ENCODE data around the gene LAMC1. TPM values are rescaled to one million over a fixed set of nuclear protein-coding genes. Genes with fewer than 3 reads are reported as not detected.

Gene LAMC1
- total and polyA plus RNA-seq, 2 experiments from 2014 or later = 18.4 to 116 TPM

DNA sequence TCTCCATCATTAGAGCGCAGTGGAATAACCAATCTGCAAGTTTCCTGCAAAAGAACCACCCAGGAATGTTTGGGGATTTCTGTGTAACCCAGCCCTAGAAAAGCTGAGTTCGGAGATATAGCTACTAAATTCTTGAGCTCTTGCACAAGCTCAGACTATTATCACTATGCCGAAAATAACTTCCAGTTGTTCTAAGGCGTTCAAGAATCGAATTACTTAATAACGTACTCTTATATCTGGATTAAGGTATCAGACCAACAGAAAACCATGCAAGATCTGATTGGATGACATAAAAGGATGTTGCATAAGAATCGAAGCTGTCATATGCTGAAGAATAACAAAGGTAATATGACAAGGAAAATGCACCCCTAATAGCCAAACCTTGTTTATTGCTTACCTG is 155.3 kb downstream of the LAMC1 start:
- no peak overlapping the region for H3K4me3 ChIP-seq
- Mint-ChIP-seq H3K27ac (no peak overlapping the region), H3K9me3 (no peaks in the 10 kb centered on the region), H3K36me3 (ENCODE audit: low read depth) (no peaks in the 10 kb centered on the region), H3K4me3 (no peak overlapping the region), H3K4me1 (peaks cover 20% of the 10 kb centered on the region; the same call in 2 of the 3 replicates), H3K27me3 (ENCODE audit: insufficient read depth, low read depth, poor library complexity) (peaks cover 8% of the 10 kb centered on the region)
- ATAC-seq (no peak), DNase-seq (ENCODE audit: low spot score) (no peak)
- H3K27me3 ChIP-seq (ENCODE audit: insufficient read depth) = no peaks in the 10 kb centered on the region
- H3F3A ChIP-seq (replicated peaks; ENCODE audit: low read depth) = no peaks in the 10 kb centered on the region
- TF ChIP-seq, protein P1, sequence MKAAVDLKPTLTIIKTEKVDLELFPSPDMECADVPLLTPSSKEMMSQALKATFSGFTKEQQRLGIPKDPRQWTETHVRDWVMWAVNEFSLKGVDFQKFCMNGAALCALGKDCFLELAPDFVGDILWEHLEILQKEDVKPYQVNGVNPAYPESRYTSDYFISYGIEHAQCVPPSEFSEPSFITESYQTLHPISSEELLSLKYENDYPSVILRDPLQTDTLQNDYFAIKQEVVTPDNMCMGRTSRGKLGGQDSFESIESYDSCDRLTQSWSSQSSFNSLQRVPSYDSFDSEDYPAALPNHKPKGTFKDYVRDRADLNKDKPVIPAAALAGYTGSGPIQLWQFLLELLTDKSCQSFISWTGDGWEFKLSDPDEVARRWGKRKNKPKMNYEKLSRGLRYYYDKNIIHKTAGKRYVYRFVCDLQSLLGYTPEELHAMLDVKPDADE (IDR thresholded peaks at IDR 0.05) = no peak
- no peak for TF ChIP-seq NANOG (IDR thresholded peaks at IDR 0.05; ENCODE audit: borderline replicate concordance)
- TF ChIP-seq, protein P2, sequence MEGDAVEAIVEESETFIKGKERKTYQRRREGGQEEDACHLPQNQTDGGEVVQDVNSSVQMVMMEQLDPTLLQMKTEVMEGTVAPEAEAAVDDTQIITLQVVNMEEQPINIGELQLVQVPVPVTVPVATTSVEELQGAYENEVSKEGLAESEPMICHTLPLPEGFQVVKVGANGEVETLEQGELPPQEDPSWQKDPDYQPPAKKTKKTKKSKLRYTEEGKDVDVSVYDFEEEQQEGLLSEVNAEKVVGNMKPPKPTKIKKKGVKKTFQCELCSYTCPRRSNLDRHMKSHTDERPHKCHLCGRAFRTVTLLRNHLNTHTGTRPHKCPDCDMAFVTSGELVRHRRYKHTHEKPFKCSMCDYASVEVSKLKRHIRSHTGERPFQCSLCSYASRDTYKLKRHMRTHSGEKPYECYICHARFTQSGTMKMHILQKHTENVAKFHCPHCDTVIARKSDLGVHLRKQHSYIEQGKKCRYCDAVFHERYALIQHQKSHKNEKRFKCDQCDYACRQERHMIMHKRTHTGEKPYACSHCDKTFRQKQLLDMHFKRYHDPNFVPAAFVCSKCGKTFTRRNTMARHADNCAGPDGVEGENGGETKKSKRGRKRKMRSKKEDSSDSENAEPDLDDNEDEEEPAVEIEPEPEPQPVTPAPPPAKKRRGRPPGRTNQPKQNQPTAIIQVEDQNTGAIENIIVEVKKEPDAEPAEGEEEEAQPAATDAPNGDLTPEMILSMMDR (conservative IDR thresholded peaks at IDR 0.05; ENCODE audit: low read depth in 2 of 2) = no peak
- no peak for TF ChIP-seq EZH2phosphoT487 (IDR thresholded peaks at IDR 0.05; ENCODE audit: unreplicated experiment)
- no peak for TF ChIP-seq STAT1 (IDR thresholded peaks at IDR 0.05; ENCODE audit: unreplicated experiment)
- TF ChIP-seq, protein P3, sequence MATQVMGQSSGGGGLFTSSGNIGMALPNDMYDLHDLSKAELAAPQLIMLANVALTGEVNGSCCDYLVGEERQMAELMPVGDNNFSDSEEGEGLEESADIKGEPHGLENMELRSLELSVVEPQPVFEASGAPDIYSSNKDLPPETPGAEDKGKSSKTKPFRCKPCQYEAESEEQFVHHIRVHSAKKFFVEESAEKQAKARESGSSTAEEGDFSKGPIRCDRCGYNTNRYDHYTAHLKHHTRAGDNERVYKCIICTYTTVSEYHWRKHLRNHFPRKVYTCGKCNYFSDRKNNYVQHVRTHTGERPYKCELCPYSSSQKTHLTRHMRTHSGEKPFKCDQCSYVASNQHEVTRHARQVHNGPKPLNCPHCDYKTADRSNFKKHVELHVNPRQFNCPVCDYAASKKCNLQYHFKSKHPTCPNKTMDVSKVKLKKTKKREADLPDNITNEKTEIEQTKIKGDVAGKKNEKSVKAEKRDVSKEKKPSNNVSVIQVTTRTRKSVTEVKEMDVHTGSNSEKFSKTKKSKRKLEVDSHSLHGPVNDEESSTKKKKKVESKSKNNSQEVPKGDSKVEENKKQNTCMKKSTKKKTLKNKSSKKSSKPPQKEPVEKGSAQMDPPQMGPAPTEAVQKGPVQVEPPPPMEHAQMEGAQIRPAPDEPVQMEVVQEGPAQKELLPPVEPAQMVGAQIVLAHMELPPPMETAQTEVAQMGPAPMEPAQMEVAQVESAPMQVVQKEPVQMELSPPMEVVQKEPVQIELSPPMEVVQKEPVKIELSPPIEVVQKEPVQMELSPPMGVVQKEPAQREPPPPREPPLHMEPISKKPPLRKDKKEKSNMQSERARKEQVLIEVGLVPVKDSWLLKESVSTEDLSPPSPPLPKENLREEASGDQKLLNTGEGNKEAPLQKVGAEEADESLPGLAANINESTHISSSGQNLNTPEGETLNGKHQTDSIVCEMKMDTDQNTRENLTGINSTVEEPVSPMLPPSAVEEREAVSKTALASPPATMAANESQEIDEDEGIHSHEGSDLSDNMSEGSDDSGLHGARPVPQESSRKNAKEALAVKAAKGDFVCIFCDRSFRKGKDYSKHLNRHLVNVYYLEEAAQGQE (IDR thresholded peaks at IDR 0.05; ENCODE audit: unreplicated experiment) = no peak
- TF ChIP-seq CREB1 (CRISPR knock-in tag; IDR thresholded peaks at IDR 0.05; ENCODE audit: low read depth) = no peak
- TF ChIP-seq ZNF331 (CRISPR knock-in tag; IDR thresholded peaks at IDR 0.05; ENCODE audit: low read depth) = no peak
- TF ChIP-seq EZH2 (IDR thresholded peaks at IDR 0.05; ENCODE audit: low read depth, unreplicated experiment) = no peak
- TF ChIP-seq, protein P4, sequence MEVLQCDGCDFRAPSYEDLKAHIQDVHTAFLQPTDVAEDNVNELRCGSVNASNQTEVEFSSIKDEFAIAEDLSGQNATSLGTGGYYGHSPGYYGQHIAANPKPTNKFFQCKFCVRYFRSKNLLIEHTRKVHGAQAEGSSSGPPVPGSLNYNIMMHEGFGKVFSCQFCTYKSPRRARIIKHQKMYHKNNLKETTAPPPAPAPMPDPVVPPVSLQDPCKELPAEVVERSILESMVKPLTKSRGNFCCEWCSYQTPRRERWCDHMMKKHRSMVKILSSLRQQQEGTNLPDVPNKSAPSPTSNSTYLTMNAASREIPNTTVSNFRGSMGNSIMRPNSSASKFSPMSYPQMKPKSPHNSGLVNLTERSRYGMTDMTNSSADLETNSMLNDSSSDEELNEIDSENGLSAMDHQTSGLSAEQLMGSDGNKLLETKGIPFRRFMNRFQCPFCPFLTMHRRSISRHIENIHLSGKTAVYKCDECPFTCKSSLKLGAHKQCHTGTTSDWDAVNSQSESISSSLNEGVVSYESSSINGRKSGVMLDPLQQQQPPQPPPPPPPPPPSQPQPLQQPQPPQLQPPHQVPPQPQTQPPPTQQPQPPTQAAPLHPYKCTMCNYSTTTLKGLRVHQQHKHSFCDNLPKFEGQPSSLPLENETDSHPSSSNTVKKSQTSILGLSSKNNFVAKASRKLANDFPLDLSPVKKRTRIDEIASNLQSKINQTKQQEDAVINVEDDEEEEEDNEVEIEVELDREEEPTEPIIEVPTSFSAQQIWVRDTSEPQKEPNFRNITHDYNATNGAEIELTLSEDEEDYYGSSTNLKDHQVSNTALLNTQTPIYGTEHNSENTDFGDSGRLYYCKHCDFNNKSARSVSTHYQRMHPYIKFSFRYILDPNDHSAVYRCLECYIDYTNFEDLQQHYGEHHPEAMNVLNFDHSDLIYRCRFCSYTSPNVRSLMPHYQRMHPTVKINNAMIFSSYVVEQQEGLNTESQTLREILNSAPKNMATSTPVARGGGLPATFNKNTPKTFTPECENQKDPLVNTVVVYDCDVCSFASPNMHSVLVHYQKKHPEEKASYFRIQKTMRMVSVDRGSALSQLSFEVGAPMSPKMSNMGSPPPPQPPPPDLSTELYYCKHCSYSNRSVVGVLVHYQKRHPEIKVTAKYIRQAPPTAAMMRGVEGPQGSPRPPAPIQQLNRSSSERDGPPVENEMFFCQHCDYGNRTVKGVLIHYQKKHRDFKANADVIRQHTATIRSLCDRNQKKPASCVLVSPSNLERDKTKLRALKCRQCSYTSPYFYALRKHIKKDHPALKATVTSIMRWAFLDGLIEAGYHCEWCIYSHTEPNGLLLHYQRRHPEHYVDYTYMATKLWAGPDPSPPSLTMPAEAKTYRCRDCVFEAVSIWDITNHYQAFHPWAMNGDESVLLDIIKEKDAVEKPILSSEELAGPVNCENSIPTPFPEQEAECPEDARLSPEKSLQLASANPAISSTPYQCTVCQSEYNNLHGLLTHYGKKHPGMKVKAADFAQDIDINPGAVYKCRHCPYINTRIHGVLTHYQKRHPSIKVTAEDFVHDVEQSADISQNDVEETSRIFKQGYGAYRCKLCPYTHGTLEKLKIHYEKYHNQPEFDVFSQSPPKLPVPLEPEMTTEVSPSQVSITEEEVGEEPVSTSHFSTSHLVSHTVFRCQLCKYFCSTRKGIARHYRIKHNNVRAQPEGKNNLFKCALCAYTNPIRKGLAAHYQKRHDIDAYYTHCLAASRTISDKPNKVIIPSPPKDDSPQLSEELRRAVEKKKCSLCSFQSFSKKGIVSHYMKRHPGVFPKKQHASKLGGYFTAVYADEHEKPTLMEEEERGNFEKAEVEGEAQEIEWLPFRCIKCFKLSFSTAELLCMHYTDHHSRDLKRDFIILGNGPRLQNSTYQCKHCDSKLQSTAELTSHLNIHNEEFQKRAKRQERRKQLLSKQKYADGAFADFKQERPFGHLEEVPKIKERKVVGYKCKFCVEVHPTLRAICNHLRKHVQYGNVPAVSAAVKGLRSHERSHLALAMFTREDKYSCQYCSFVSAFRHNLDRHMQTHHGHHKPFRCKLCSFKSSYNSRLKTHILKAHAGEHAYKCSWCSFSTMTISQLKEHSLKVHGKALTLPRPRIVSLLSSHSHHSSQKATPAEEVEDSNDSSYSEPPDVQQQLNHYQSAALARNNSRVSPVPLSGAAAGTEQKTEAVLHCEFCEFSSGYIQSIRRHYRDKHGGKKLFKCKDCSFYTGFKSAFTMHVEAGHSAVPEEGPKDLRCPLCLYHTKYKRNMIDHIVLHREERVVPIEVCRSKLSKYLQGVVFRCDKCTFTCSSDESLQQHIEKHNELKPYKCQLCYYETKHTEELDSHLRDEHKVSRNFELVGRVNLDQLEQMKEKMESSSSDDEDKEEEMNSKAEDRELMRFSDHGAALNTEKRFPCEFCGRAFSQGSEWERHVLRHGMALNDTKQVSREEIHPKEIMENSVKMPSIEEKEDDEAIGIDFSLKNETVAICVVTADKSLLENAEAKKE (CRISPR knock-in tag; IDR thresholded peaks at IDR 0.05) = no peak
- no peak for TF ChIP-seq POLR2AphosphoS5 (IDR thresholded peaks at IDR 0.05; ENCODE audit: low read depth)
- no peak for TF ChIP-seq JUNB (IDR thresholded peaks at IDR 0.05; ENCODE audit: unreplicated experiment)
- no peak for TF ChIP-seq ZNF114 (CRISPR knock-in tag; IDR thresholded peaks at IDR 0.05)
- peaks cover 28% of the 10 kb centered on the region for H3K4me1 ChIP-seq (ENCODE audit: insufficient read depth)
- no peaks in the 10 kb centered on the region for H4K20me1 ChIP-seq (replicated peaks; ENCODE audit: insufficient read depth)
- no peaks in the 10 kb centered on the region for H3K36me3 ChIP-seq (ENCODE audit: insufficient read depth)
- no peaks in the 10 kb centered on the region for H3K79me2 ChIP-seq (replicated peaks; ENCODE audit: insufficient read depth)
- no peaks in the 10 kb centered on the region for H3K9me2 ChIP-seq (ENCODE audit: insufficient read depth)
- H3K27ac ChIP-seq (ENCODE audit: low read depth) = no peak overlapping the region
- H2AFZ ChIP-seq = no peak overlapping the region
- no peak overlapping the region for H3K4me2 ChIP-seq

All from GM23338 (cell line).